ENCODE results near the gene DMD. TPM values are rescaled to one million over a fixed set of nuclear protein-coding genes. Genes with fewer than 3 reads are reported as not detected.

The DMD gene
- total and polyA plus RNA-seq, 2 of the 13 experiments (the other 11 are each of a cell fraction or from before 2014, with no cell fraction given), result 17.6 to 25.9 TPM

DNA sequence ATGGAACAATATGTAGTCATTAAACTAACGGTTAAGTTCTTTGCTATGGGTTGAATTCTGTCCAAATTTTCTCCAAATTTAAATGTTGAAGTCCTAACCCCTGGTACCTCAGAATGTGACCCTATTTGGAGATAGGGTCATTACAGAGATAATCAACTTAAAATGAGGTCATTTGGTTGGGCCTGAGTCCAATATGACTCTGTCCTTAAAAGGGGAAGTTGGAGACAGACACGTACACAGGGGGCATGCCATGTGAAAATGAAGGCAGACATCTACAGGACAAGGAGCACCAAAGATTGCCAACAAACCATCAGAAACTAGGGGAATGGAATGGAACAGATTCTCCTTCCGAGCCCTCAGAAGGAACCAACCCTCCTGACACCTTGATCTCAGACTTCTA is 1647.6 kb downstream of the DMD start:
- Histone ChIP-seq H3K4me2 (ENCODE audit: low read depth, low read length) (no peak overlapping the region), H3K36me3 (replicated peaks in 1 of 2; ENCODE audit: control insufficient read depth in 1 of 2, insufficient read depth in 2 of 2, low read length in 2 of 2) (no peaks in the 10 kb centered on the region), H3K27ac (ENCODE audit: extremely low read length, insufficient read depth, low read length) (no peak overlapping the region), H2AFZ (ENCODE audit: low read length) (no peak overlapping the region), H3K4me1 (ENCODE audit: insufficient read depth, low read length) (no peaks in the 10 kb centered on the region), H3K9me3 (ENCODE audit: low read length) (no peaks in the 10 kb centered on the region), H3K27me3 (ENCODE audit: control insufficient read depth in 1 of 2, insufficient read depth in 2 of 2, low read length in 2 of 2) (no peaks in the 10 kb centered on the region), H3K79me2 (ENCODE audit: insufficient read depth, low read length) (no peaks in the 10 kb centered on the region), H4K20me1 (ENCODE audit: insufficient read depth, low read length) (no peaks in the 10 kb centered on the region), H3K4me3 (replicated peaks in 1 of 3; ENCODE audit: insufficient read depth in 1 of 3, low read depth in 2 of 3, low read length in 3 of 3) (no peak overlapping the region), H3K9ac (ENCODE audit: insufficient read depth, low read depth, low read length) (no peak overlapping the region)
- intact Hi-C loops (cut with micrococcal nuclease; ENCODE audit: unreplicated experiment) (no loop called here), in situ Hi-C loops (cut with HindIII; ENCODE audit: extremely low pct_ligation_motif_present, low pct_unique_long_range_greater_than_20kb) (no loop called here)
- TF ChIP-seq ZNF556 (CRISPR knock-in tag; IDR thresholded peaks at IDR 0.05; ENCODE audit: borderline replicate concordance) (no peak), TAF15 (IDR thresholded peaks at IDR 0.05; ENCODE audit: low read depth, low read length, poor library complexity, severe bottlenecking) (no peak), JUND (CRISPR knock-in tag; IDR thresholded peaks at IDR 0.05) (no peak), ZBTB38 (CRISPR knock-in tag; IDR thresholded peaks at IDR 0.05) (no peak), KMT2A (CRISPR knock-in tag; IDR thresholded peaks at IDR 0.05) (no peak), ATF4 (CRISPR knock-in tag; IDR thresholded peaks at IDR 0.05) (no peak), ZNF501 (CRISPR knock-in tag; IDR thresholded peaks at IDR 0.05) (no peak), HNF1A (IDR thresholded peaks at IDR 0.05; ENCODE audit: low read depth) (no peak), HNF1A (CRISPR knock-in tag; IDR thresholded peaks at IDR 0.05; ENCODE audit: borderline replicate concordance) (no peak), CERS6 (CRISPR knock-in tag; IDR thresholded peaks at IDR 0.05) (no peak), TEAD3 (CRISPR knock-in tag; optimal IDR thresholded peaks at IDR 0.05; ENCODE audit: borderline replicate concordance) (no peak)
- TF ChIP-seq, protein P1, sequence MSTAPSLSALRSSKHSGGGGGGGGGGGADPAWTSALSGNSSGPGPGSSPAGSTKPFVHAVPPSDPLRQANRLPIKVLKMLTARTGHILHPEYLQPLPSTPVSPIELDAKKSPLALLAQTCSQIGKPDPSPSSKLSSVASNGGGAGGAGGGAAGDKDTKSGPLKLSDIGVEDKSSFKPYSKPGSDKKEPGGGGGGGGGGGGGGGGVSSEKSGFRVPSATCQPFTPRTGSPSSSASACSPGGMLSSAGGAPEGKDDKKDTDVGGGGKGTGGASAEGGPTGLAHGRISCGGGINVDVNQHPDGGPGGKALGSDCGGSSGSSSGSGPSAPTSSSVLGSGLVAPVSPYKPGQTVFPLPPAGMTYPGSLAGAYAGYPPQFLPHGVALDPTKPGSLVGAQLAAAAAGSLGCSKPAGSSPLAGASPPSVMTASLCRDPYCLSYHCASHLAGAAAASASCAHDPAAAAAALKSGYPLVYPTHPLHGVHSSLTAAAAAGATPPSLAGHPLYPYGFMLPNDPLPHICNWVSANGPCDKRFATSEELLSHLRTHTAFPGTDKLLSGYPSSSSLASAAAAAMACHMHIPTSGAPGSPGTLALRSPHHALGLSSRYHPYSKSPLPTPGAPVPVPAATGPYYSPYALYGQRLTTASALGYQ (CRISPR knock-in tag; IDR thresholded peaks at IDR 0.05), result no peak
- TF ChIP-seq, protein P2, sequence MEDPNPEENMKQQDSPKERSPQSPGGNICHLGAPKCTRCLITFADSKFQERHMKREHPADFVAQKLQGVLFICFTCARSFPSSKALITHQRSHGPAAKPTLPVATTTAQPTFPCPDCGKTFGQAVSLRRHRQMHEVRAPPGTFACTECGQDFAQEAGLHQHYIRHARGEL (CRISPR knock-in tag; IDR thresholded peaks at IDR 0.05), result no peak
- TF ChIP-seq, protein P3, sequence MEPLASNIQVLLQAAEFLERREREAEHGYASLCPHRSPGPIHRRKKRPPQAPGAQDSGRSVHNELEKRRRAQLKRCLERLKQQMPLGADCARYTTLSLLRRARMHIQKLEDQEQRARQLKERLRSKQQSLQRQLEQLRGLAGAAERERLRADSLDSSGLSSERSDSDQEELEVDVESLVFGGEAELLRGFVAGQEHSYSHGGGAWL (CRISPR knock-in tag; IDR thresholded peaks at IDR 0.05), result no peak
- no TSS peak for BruUV-seq (replicated peaks)
- POLR2A ChIA-PET, result no interaction called here
- CTCF ChIA-PET (ENCODE audit: low intra/inter-chr PET ratio, low total read pairs), result no interaction called here
- no peak for ATAC-seq
- no peak for FAIRE-seq
- WGBS (ENCODE audit: low lambda C conversion rate), result 6% methylated on average over 1 of the region's 3 CpGs
- no peak for DNase-seq (ENCODE audit: low spot score)

Measured in HepG2 (cell line).